Spinal cord (tissue), 10 donors: Measurements from ENCODE around the gene CD96. TPM values are rescaled to one million over a fixed set of nuclear protein-coding genes. Genes with fewer than 3 reads are reported as not detected.

Source experiments
- DNase-seq, 6 donors: peaks; one replicate each; pipeline versions ENCODE4 v3.0.0 to v3.0.0-alpha.2; 2013 to 2015; ENCODE audit warnings: low spot score in 6 of 6, low read depth in 4 of 6
- H3K27ac ChIP-seq: one replicate; pipeline ENCODE4 v1.5.1; 2013; ENCODE audit warnings: low read depth, low read length, control low read depth
- H3K27me3 ChIP-seq: one replicate; pipeline ENCODE4 v1.6.1; 2013; ENCODE audit warnings: low read length; ENCODE audit not compliant: control insufficient read depth, insufficient read depth
- H3K36me3 ChIP-seq: one replicate; pipeline ENCODE4 v1.6.1; 2013; ENCODE audit warnings: low read length; ENCODE audit not compliant: control insufficient read depth, insufficient read depth
- H3K4me1 ChIP-seq: one replicate; pipeline ENCODE4 v1.6.1; 2013; ENCODE audit warnings: low read length; ENCODE audit not compliant: control insufficient read depth, insufficient read depth
- H3K4me3 ChIP-seq: one replicate; pipeline ENCODE4 v1.5.1; 2013; ENCODE audit warnings: low read depth, low read length, control low read depth
- H3K9me3 ChIP-seq: one replicate; pipeline ENCODE4 v1.6.1; 2013; ENCODE audit warnings: low read length; ENCODE audit not compliant: control insufficient read depth, insufficient read depth
- WGBS: methylation state at CpG from one replicate; pipeline ENCODE4 v1.1.5; 2013; ENCODE audit warnings: missing lambda C conversion rate; ENCODE audit not compliant: insufficient coverage; 5-methylcytosine and 5-hydroxymethylcytosine counted together
- polyA plus RNA-seq, 2 donors: library from polyadenylated mRNA; unstranded; fragments of 120-200 nt; gene quantifications; one replicate each; pipeline ENCODE4 v1.2.1, GENCODE V29; 2013; ENCODE audit not compliant: insufficient read length in 2 of 2
- total RNA-seq, 2 donors: library from RNA; depleted of rRNA in 1 of 2; stranded (reverse); fragments of 120-200 nt in 1 of 2; fragments of >200 nt in 1 of 2; gene quantifications; one replicate each; pipeline versions ENCODE4 v1.2.3 to v1.2.4, GENCODE V29; 2013 to 2014
- donor health status: healthy.

The CD96 gene
- total and polyA plus RNA-seq, 4 donors = 0.28 to 0.59 (median 0.32) TPM

GRCh38 chr3:111598139-111598538, 56.1 kb downstream of the CD96 start:
- WGBS = no CpG with 5 or more reads among the region's 1 CpG
- H3K27ac ChIP-seq = no peak overlapping the region

GRCh38 chr3:111598552-111598951, 56.6 kb downstream of the CD96 start:
- no peaks in the 10 kb centered on the region for H3K36me3 ChIP-seq
- H3K9me3 ChIP-seq = no peaks in the 10 kb centered on the region
- no peak overlapping the region for H3K4me3 ChIP-seq
- no CpG with 5 or more reads among the region's 2 CpGs for WGBS
- H3K4me1 ChIP-seq = no peaks in the 10 kb centered on the region
- no peak overlapping the region for H3K27ac ChIP-seq
- no peak for DNase-seq
- H3K27me3 ChIP-seq = no peaks in the 10 kb centered on the region

More at GRCh38 chr3:111598139-111598538, 56.1 kb downstream of the CD96 start:
- Histone ChIP-seq H3K9me3 (no peaks in the 10 kb centered on the region), H3K4me3 (no peak overlapping the region), H3K27me3 (no peaks in the 10 kb centered on the region), H3K36me3 (no peaks in the 10 kb centered on the region), H3K4me1 (no peaks in the 10 kb centered on the region)
- DNase-seq = peak in 1 of 6 donors; percentile 9

- Histone ChIP-seq H3K27ac (no peak overlapping the region), H3K4me1 (no peaks in the 10 kb centered on the region), H3K36me3 (no peaks in the 10 kb centered on the region), H3K27me3 (no peaks in the 10 kb centered on the region), H3K9me3 (no peaks in the 10 kb centered on the region), H3K4me3 (no peak overlapping the region)
- WGBS = no CpG with 5 or more reads among the region's 4 CpGs
- DNase-seq = no peak
Observed at GRCh38 chr3:111601810-111602209, 59.8 kb downstream of the CD96 start.

- H3K36me3 ChIP-seq = no peaks in the 10 kb centered on the region
- no peak overlapping the region for H3K4me3 ChIP-seq
- no peaks in the 10 kb centered on the region for H3K27me3 ChIP-seq
- no peaks in the 10 kb centered on the region for H3K4me1 ChIP-seq
- H3K27ac ChIP-seq = no peak overlapping the region
- no peak for DNase-seq
- no peaks in the 10 kb centered on the region for H3K9me3 ChIP-seq
- 100% methylated on average over 1 of the region's 1 CpG for WGBS
Observed at GRCh38 chr3:111603679-111604078, 61.7 kb downstream of the CD96 start.

GRCh38 chr3:111604119-111604518, 62.1 kb downstream of the CD96 start:
- 86% methylated on average over 1 of the region's 2 CpGs for WGBS
- H3K27me3 ChIP-seq = no peaks in the 10 kb centered on the region
- H3K9me3 ChIP-seq = no peaks in the 10 kb centered on the region
- no peaks in the 10 kb centered on the region for H3K36me3 ChIP-seq
- H3K4me3 ChIP-seq = no peak overlapping the region
- no peak overlapping the region for H3K27ac ChIP-seq
- DNase-seq = no peak
- no peaks in the 10 kb centered on the region for H3K4me1 ChIP-seq

GRCh38 chr3:111605018-111605417, 63.0 kb downstream of the CD96 start:
- H3K4me1 ChIP-seq = no peaks in the 10 kb centered on the region
- no peaks in the 10 kb centered on the region for H3K9me3 ChIP-seq
- H3K36me3 ChIP-seq = no peaks in the 10 kb centered on the region
- H3K27me3 ChIP-seq = no peaks in the 10 kb centered on the region
- no peak overlapping the region for H3K27ac ChIP-seq
- no peak overlapping the region for H3K4me3 ChIP-seq
- no peak for DNase-seq

GRCh38 chr3:111605493-111605892, 63.5 kb downstream of the CD96 start:
- Histone ChIP-seq H3K4me3 (no peak overlapping the region), H3K36me3 (no peaks in the 10 kb centered on the region), H3K9me3 (no peaks in the 10 kb centered on the region), H3K4me1 (no peaks in the 10 kb centered on the region), H3K27me3 (no peaks in the 10 kb centered on the region), H3K27ac (no peak overlapping the region)
- no CpG with 5 or more reads among the region's 2 CpGs for WGBS
- no peak for DNase-seq

GRCh38 chr3:111607240-111607920, 65.4 kb downstream of the CD96 start:
- Histone ChIP-seq H3K9me3 (no peaks in the 10 kb centered on the region), H3K4me3 (no peak overlapping the region), H3K36me3 (no peaks in the 10 kb centered on the region), H3K27ac (no peak overlapping the region), H3K4me1 (no peaks in the 10 kb centered on the region), H3K27me3 (no peaks in the 10 kb centered on the region)
- DNase-seq = no peak
- WGBS = 67% methylated on average over 1 of the region's 3 CpGs

- no peaks in the 10 kb centered on the region for H3K36me3 ChIP-seq
- DNase-seq = no peak
- H3K4me3 ChIP-seq = no peak overlapping the region
- no peaks in the 10 kb centered on the region for H3K9me3 ChIP-seq
- no peaks in the 10 kb centered on the region for H3K4me1 ChIP-seq
- WGBS = no CpG with 5 or more reads among the region's 2 CpGs
- no peak overlapping the region for H3K27ac ChIP-seq
- no peaks in the 10 kb centered on the region for H3K27me3 ChIP-seq
Observed at GRCh38 chr3:111608383-111608782, 66.4 kb downstream of the CD96 start.

GRCh38 chr3:111609700-111610099, 67.7 kb downstream of the CD96 start:
- H3K27me3 ChIP-seq = no peaks in the 10 kb centered on the region
- DNase-seq = no peak
- 100% methylated on average over 1 of the region's 2 CpGs for WGBS
- no peak overlapping the region for H3K27ac ChIP-seq
- no peaks in the 10 kb centered on the region for H3K9me3 ChIP-seq
- no peaks in the 10 kb centered on the region for H3K36me3 ChIP-seq
- H3K4me1 ChIP-seq = no peaks in the 10 kb centered on the region
- H3K4me3 ChIP-seq = no peak overlapping the region
